WERI-Rb-1 (cell line): ENCODE results near the gene IRX5.

ENCODE experiments used
- DNase-seq: peaks from one replicate; pipeline ENCODE4 v3.0.0-alpha.2; 2020
- H3K27ac ChIP-seq: fragments of 250-450 bp; sonication (Bioruptor Pico); 2 replicates; pipeline ENCODE4 v1.5.1; 2020; ENCODE audit warnings: mild to moderate bottlenecking, moderate library complexity
- H3K27me3 ChIP-seq: fragments of 250-450 bp; sonication (Bioruptor Pico); 2 replicates; pipeline ENCODE4 v1.5.1; 2021; ENCODE audit warnings: mild to moderate bottlenecking, low read depth, moderate library complexity; ENCODE audit not compliant: insufficient read depth, severe bottlenecking
- H3K36me3 ChIP-seq: fragments of 250-450 bp; sonication (Bioruptor Pico); 2 replicates; pipeline ENCODE4 v1.5.1; 2020; ENCODE audit warnings: mild to moderate bottlenecking, moderate library complexity
- H3K4me3 ChIP-seq: 2 replicates; pipeline ENCODE4 v1.5.1; 2011; ENCODE audit warnings: low read depth, mild to moderate bottlenecking, control low read depth, low read length
- H3K9me3 ChIP-seq: fragments of 250-450 bp; sonication (Bioruptor Pico); 2 replicates; pipeline ENCODE4 v1.5.1; 2021; ENCODE audit warnings: mild to moderate bottlenecking, moderate library complexity; ENCODE audit not compliant: severe bottlenecking
- TF ChIP-seq, protein P1 (sequence below): IDR thresholded peaks from 2 replicates; pipeline ENCODE4 v1.5.1; 2011; ENCODE audit warnings: low read depth, mild to moderate bottlenecking, control low read depth, inconsistent platforms, low read length

The IRX5 gene

DNA sequence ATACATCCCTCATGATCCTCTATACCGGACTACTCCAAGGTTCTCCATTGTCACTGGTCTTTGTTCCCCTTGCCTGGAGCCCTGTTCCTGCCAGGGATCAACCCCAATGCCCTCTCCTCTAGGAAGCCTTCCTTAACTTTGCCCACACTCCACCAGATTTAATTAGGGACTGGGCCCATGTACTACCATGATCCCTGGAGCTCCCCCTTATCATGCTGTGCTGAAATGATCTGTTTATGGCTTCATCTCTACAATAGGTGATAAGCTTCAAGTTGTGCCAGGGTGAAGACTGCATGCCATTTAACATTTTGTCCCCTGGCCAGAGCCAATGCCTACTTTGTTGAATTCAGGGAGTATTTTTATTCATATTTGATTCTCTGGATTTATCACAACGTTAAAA lies 17.9 kb upstream of the IRX5 start:
- Histone ChIP-seq H3K4me3 (no peak overlapping the region), H3K9me3 (no peaks in the 10 kb centered on the region), H3K27me3 (no peaks in the 10 kb centered on the region), H3K36me3 (no peaks in the 10 kb centered on the region; the same call in 1 of the 2 replicates), H3K27ac (no peak overlapping the region)
- TF ChIP-seq, protein P1, sequence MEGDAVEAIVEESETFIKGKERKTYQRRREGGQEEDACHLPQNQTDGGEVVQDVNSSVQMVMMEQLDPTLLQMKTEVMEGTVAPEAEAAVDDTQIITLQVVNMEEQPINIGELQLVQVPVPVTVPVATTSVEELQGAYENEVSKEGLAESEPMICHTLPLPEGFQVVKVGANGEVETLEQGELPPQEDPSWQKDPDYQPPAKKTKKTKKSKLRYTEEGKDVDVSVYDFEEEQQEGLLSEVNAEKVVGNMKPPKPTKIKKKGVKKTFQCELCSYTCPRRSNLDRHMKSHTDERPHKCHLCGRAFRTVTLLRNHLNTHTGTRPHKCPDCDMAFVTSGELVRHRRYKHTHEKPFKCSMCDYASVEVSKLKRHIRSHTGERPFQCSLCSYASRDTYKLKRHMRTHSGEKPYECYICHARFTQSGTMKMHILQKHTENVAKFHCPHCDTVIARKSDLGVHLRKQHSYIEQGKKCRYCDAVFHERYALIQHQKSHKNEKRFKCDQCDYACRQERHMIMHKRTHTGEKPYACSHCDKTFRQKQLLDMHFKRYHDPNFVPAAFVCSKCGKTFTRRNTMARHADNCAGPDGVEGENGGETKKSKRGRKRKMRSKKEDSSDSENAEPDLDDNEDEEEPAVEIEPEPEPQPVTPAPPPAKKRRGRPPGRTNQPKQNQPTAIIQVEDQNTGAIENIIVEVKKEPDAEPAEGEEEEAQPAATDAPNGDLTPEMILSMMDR = no peak
- DNase-seq = no peak

DNA sequence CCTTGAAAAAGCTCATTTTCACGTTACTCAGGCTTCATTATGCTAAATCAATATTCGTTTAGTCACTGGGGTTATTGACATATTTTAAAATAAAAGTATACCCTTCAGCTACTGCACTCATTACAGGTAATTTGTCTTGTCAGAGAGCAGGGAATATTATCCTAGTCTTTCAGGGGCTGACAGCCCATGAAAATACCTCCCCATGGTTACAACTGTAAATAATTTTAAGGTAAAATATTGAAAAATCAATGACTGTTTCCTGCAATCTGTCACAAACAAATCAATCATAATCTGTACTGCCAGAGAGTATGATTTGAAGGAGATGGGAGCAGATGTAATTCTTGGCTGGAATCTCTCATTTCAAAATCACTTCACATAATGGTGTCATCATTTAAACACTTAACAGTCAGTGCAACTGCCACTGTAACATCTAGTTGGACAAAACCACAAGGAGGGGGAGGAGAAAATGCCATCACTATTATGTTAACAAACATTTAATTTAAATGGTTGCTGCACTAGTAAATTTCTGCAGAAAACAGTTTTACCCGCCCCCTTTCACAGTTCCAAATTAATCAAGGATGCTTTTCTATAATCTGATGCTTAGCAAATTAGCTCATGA lies 9.3 kb upstream of the IRX5 start:
- TF ChIP-seq, protein P1 = no peak
- peaks cover 12% of the 10 kb centered on the region for H3K36me3 ChIP-seq
- no peak overlapping the region for H3K4me3 ChIP-seq
- H3K9me3 ChIP-seq = no peaks in the 10 kb centered on the region
- H3K27me3 ChIP-seq = no peaks in the 10 kb centered on the region
- DNase-seq = no peak
- H3K27ac ChIP-seq = no peak overlapping the region

DNA sequence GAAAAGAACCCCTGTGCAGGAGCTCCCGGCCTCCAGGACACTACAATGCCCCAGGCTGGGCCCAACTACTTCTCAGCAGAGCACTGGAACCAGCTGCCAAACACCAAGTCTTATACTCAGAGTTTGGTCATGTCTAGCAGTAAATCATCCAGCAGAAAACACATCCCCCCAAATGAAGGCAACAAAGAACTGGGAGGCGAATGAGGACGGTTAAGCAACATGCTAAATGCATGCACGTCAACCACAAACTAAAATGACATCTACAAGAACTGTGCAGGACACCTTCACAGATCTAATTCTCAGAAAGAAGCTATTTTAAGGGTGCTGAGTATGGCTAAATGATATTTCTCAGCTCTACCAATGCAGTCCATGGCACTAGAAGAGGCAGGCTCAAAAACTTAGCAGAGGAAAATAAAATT lies 7.6 kb upstream of the IRX5 start:
- H3K4me3 ChIP-seq = no peak overlapping the region
- no peak overlapping the region for H3K27ac ChIP-seq
- H3K9me3 ChIP-seq = no peaks in the 10 kb centered on the region
- TF ChIP-seq, protein P1 = no peak
- no peak for DNase-seq
- no peaks in the 10 kb centered on the region for H3K27me3 ChIP-seq
- H3K36me3 ChIP-seq = peaks cover 10% of the 10 kb centered on the region

DNA sequence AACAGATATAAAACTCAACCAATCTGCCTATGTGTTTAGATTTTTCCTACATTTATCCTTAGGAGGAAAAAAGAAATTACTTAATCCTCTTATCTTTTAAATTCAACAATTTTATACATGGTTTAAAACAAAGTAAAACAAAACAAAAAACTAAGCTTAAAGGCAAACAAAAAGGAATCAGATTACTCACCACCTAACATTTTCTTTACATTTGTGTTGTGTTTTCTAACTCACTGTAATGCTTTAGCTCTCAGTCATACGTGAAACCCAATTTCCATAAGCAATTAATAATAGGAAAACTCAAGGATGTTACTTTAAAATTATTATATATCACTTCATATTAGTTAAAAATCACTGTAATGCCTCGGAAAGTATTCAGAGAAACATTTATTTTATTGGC lies 6.7 kb upstream of the IRX5 start:
- DNase-seq = no peak
- H3K27me3 ChIP-seq = no peaks in the 10 kb centered on the region
- H3K27ac ChIP-seq = no peak overlapping the region

DNA sequence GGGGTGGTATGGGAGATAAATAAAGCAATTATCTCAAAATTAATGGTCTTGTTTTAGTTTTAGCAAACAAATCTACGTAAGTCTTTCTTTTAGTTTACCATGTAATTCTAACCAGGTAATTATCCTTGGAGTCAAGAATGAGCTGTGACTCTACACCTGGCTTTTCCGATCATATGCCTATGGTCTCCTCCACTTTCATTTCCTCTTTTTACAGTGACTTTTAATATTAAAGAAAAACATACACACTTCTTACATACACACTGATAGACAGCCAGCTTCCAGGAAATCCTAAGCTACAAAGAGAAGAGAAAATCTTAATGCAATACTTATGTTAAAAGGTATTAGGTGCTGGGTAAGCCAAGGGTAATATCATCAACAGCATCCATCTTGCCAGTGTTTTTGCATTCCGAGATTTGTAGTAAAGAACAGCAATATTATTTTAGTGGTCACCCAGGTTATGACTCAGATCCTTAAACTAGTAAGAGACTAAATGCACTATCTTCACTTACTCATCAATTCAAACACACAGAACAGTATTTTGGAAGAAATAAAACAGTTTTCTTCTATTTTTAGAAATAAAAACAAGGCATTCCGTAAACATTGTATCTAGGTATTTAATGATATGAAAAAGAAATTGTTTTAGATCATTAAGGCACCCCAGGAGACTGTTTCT lies 4.4 kb upstream of the IRX5 start:
- no peak overlapping the region for H3K27ac ChIP-seq
- peaks cover 8% of the 10 kb centered on the region for H3K36me3 ChIP-seq
- no peak overlapping the region for H3K4me3 ChIP-seq
- no peak for DNase-seq
- TF ChIP-seq, protein P1 = no peak
- no peaks in the 10 kb centered on the region for H3K9me3 ChIP-seq
- no peaks in the 10 kb centered on the region for H3K27me3 ChIP-seq

More for the DNA sequence above, 6.7 kb upstream of the IRX5 start:
- Histone ChIP-seq H3K4me3 (no peak overlapping the region), H3K9me3 (no peaks in the 10 kb centered on the region), H3K36me3 (peaks cover 8% of the 10 kb centered on the region)
- TF ChIP-seq, protein P1 = no peak
